Measurements from ENCODE around the gene NHEJ1.

NHEJ1 gene

DNA sequence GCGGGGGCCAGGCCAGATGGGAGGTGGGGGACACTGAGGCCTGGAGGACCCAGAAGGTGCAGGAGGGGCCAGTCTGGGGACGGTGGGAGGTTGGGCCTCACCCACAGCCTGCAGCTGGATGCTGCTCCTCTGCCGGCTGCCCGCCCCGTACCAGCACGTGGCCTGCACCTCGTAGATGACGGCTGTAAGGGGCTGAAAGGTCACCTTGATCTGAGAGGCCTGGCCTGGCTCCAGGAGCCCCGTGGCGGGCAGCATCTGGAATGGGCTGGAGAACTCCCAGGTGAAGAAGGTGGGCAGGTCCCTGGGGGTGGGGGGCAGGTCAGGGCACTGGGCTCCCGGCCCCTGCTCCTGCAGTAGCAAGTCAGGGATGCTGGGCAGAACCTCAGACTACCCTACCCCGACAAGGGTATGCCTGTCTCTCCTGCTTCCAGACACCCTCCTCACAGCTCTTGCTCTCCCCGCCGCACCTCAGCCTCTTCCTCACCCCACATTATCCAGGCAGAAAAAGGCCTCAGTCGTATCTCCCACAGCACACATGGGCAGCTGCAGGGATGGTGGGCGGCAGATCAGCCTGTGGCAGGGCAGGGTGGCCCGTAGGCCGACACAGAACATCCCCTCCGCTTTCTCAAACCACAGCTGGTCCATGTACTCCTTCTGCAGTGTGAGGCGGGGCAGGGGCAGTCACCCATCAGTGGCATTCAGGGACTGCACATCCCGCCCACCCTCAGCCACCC, 129.4 kb downstream of the NHEJ1 start:
- no peak for FAIRE-seq
- DNase-seq (ENCODE audit: low spot score), result no peak

DNA sequence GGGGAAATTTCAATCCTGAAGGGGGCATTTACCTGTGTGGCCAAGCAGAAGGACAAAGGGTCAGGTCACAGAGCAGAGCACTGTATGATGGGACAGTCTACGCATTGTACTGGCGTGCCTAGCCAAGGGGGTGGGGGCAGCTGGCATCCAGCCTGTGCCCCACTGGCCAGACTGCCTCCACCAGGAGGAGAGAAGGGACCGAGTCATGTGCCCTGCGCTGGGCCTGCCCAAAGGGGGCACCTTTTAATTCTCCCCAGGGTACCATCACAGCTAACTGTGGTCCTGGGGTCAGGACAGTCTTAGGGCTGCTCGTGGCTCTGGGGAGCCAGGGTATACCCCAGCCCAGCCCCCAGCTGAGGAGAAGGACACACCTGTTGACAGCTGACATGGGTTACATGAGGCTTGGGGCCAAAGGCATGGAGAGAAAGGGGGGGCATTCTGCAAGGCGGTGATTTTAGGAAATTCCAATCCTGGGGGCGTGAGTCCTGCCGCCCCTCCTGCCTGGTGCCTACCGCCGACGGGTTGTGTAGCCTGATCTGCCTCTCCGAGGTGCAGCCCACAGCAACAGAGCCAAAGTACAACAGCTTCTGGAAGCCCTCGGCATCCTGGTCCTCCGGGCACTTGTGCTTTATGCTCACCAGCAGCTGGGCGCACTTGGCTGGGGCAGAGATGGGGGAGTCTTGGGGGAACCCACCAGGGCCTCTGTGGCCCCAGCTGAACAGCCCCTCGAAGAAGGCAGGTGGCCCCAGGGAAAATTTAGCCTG, 130.3 kb downstream of the NHEJ1 start:
- no peak for DNase-seq (ENCODE audit: low spot score)
- FAIRE-seq, result no peak

DNA sequence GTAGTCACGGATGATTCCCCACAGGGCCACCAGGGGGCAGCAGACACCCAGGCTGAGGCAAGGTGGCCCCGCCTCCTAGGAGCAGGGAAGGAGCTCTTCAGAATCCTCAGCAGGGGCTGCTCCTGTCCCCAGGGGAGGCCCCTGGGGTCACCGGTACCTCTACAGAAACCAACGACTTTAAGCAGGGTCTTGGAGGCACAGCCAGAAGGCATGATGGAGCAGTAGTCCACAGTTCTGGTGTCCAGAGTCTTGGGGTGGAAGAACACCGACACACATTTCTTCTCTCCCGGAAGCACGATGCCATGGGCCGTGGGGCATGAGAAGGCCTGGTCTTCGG, 130.8 kb downstream of the NHEJ1 start:
- DNase-seq (ENCODE audit: low spot score) (peak; percentile 88), FAIRE-seq (peak; percentile 81)

DNA sequence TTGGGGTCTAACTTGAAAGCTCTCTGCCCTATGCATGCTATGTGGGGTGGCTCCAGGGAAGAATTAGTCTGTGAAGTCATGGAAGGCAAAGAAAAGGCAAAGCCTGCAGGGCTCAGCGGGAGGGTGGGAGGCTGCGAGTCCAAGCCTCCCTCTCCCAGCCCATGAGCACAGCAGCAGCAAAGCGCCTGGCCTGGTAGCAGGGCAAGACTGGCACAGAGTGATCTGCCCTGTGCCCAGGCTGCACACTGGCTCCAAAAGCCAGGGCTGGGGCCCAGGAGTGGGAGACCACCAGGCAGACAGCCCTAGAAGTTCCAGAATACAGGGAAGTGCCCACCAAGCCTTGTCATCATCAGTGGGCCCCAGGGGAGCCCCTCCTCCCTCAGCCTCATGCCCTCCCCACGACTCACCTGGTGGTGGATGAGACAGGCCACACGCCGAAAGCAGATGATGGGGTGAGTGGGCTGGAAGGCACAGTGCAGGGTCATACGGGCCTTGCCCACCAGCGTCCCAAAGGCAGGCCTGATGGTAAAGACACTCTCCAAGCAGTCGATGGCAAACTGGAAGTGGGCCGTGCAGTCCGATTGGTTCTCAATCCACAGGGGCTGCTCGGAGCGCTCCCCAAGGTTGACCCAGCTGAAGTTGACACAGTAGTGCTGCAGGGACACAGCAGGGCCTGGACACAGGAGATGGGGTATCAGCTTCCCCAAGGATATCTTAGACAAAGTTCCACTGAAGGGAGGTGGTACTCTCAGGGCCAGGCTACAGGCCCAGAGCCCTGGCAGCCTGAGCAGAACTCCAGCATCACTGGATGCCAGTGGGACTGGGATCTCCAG, 131.4 kb downstream of the NHEJ1 start:
- FAIRE-seq, result no peak
- no peak for DNase-seq (ENCODE audit: low spot score)

DNA sequence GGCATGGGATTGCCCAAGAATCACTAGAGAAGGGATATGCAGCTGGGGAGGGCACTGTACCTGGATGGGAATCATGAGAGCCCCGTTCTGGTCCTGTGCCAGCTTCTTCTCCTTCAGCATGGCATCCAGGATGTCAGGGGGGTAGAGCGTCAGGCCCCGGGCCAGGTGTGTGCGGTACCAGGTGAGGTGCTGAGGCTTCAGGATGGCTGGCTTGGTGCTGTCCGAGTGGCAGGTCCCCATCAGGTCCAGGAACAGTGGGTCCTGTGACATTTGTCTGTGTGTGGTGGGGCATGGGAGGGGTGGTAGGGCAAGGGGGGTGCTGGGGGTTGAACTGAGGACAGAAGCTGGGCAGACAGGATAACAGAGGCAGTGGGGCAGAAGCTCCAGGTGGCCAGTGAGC, 132.5 kb downstream of the NHEJ1 start:
- FAIRE-seq (no peak), DNase-seq (ENCODE audit: low spot score) (no peak)

DNA sequence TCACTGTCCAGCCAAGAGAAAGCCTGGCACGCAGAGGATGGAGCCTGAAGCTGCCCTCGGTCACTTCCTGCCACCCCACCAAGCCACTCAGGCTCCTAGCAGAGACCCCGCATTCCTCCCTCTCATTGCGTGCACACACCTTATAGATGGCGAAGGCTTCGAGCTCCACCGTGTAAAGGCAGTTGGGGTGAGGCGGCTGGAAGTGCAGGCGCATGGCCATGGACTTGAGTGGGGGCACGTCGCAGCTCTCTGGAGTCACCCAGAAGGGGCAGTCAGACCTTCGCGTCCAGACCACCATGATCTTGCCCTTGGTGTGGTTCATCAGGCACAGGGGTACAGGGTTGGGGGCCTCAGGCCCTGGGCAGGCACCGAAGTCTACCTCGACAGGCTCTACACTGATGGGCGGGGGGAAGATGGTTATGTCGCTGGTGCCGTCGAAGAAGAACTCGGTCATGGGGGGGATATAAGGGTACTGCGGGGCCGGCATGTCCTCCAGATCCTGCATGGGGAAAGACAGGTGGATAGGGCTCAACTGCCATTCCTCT, 133.0 kb downstream of the NHEJ1 start:
- DNase-seq (ENCODE audit: low spot score), result no peak
- FAIRE-seq, result no peak

DNA sequence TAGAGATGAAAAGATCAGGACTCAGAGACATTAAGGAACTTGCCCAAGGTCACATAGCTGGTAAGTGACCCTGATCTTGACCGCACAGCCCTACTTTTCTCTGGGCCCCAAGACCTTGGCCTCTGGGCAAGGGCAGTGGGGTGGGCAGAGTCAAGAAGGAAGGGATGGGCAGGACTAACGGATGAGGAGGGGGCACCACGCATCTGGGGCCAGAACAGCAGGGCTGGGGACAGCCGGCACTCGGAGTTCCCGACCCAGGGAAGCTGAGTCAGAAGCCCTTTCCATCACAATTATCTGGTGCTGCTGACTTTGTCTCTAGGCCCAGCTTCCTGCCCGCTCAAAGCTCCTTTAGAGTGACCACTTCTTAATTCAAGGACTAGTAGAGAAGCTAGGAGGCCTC, 133.7 kb downstream of the NHEJ1 start:
- FAIRE-seq, result no peak
- no peak for DNase-seq (ENCODE audit: low spot score)

DNA sequence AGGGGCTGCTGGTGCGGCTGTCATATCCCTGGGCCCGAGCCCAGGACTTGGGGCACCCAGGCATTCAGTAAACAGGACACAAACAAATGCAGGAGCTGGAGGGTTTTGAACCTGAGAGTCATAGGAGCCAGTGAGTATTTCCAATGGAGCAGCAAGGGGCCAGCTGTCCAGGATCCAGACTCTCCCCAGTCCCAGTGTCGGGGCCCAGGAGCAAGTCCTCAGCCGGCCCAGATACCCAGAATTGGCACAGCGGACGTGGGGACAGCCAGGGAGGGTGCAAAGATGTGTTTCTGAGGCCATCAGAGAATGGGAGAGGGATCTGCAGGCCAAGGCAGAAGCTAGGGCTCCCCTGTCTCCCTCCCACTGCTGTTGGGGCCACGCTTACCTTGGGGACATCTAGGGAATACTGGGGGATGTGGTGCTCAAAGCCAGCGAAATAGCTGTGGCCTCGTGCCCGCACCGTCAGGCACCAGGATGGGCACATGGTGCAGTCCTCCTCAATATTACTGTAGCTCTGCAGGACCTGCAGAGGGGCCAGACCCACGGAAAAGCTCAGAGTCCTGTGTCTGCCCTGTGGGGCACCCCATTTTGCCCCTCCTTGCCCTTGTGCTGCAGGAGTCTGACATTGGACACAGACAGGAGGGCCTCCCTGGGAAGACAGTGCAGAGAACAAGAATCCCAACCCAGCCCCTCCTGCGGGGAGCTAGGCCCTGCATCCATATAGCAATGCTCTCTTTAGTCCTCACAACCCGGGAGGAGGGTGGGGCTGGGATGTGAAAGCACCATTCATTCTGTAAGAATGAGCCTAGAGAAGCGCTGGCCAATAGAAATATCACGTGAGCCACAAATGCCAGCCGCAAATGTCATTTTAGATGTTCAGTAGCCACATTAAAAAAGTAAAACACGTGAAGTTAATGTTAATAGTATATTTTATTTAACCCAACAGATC, 134.7 kb downstream of the NHEJ1 start:
- FAIRE-seq (no peak), DNase-seq (ENCODE audit: low spot score) (no peak)

Data from urothelium cell line (cell line).